Endothelial cell of umbilical vein (primary cell): Measurements from ENCODE around the gene CCDC9B. TPM values are rescaled to one million over a fixed set of nuclear protein-coding genes. Genes with fewer than 3 reads are reported as not detected.

ENCODE experiments used
- BruUV-seq: library from RNA; stranded (reverse); fragments of 400-500 nt; replicated peaks from 2 replicates; lab custom pipeline; 2021; lab: Mats Ljungman, UMichigan
- CTCF ChIA-PET: fragments of 300-600, 350-600 bp; sonication (Branson Sonifier 250); formaldehyde crosslinking; loops from one replicate; lab custom pipeline; 2021; ENCODE audit warnings: antibody characterized with exemption, inconsistent platforms; lab: Charles Lee
- POLR2A ChIA-PET: fragments of 300-600, 350-600 bp; sonication (Branson Sonifier 250); formaldehyde crosslinking; loops from one replicate; lab custom pipeline; 2021; ENCODE audit warnings: antibody characterized with exemption, inconsistent platforms; lab: Charles Lee
- DNase-seq: peaks from one replicate; pipeline ENCODE4 v3.0.0-alpha.2; 2011; ENCODE audit warnings: low read depth, low spot score
- FAIRE-seq: peaks from 2 replicates; lab custom pipeline; 2011; peaks lifted over from hg19 to GRCh38; lab: Jason Lieb, UNC
- H2AFZ ChIP-seq: 2 replicates; pipeline ENCODE4 v1.6.0; 2012; ENCODE audit warnings: low read depth, low read length, control low read depth, inconsistent platforms
- H3K27ac ChIP-seq: 2 replicates; pipeline ENCODE4 v1.5.1; 2011; ENCODE audit warnings: low read depth, mild to moderate bottlenecking, control low read depth, low read length, moderate library complexity; ENCODE audit not compliant: insufficient read depth
- H3K27me3 ChIP-seq, 2 experiments: 2 replicates each; pipeline versions ENCODE4 v1.6.0 to v1.6.1; 2011; ENCODE audit warnings: low read length in 2 of 2, mixed read lengths in 1 of 2; ENCODE audit not compliant: control insufficient read depth in 2 of 2, insufficient read depth in 2 of 2
- H3K36me3 ChIP-seq, 2 experiments: 2 replicates in 1 of 2; 3 replicates in 1 of 2; pipeline ENCODE4 v1.5.1; 2011; ENCODE audit warnings: low read length in 2 of 2, mild to moderate bottlenecking in 1 of 2, moderate library complexity in 1 of 2; ENCODE audit not compliant: control insufficient read depth in 2 of 2, insufficient read depth in 2 of 2; ENCODE audit errors: extremely low read depth in 1 of 2
- H3K4me1 ChIP-seq: 3 replicates; pipeline ENCODE4 v1.5.1; 2011; ENCODE audit warnings: mild to moderate bottlenecking, low read length; ENCODE audit not compliant: control insufficient read depth, insufficient read depth; ENCODE audit errors: extremely low read depth
- H3K4me2 ChIP-seq: 2 replicates; pipeline ENCODE4 v1.6.1; 2011; ENCODE audit warnings: low read length, control low read depth, mixed read lengths; ENCODE audit not compliant: insufficient read depth
- H3K4me3 ChIP-seq, 3 experiments: fragments of 200-600 bp in 1 of 3; sonication (generic), shearing (Covaris generic) in 1 of 3; replicated peaks in 1 of 3; 2 replicates each; pipeline ENCODE4 v1.5.1; 2011 to 2016; ENCODE audit warnings: control low read depth in 3 of 3, low read length in 3 of 3, mild to moderate bottlenecking in 2 of 3, inconsistent platforms in 1 of 3, low read depth in 1 of 3, moderate library complexity in 1 of 3; ENCODE audit not compliant: insufficient read depth in 1 of 3
- H3K79me2 ChIP-seq: 2 replicates; pipeline ENCODE4 v1.6.0; 2012; ENCODE audit warnings: low read length, inconsistent platforms; ENCODE audit not compliant: control insufficient read depth, insufficient read depth
- H3K9ac ChIP-seq: replicated peaks from 2 replicates; pipeline ENCODE3; 2011; ENCODE audit warnings: low read length, control low read depth; ENCODE audit not compliant: insufficient read depth; ENCODE audit errors: extremely low read depth
- H3K9me1 ChIP-seq: replicated peaks from 3 replicates; pipeline ENCODE4 v1.6.0; 2011; ENCODE audit warnings: mild to moderate bottlenecking, low read length; ENCODE audit not compliant: control insufficient read depth, insufficient read depth; ENCODE audit errors: extremely low read depth
- H3K9me3 ChIP-seq: replicated peaks from 2 replicates; pipeline ENCODE4 v1.5.1; 2012; ENCODE audit warnings: low read length, inconsistent platforms; ENCODE audit not compliant: control insufficient read depth, insufficient read depth
- H4K20me1 ChIP-seq: replicated peaks from 2 replicates; pipeline ENCODE3; 2011; ENCODE audit warnings: mild to moderate bottlenecking, low read length; ENCODE audit not compliant: control insufficient read depth, insufficient read depth; ENCODE audit errors: extremely low read depth
- CTCF ChIP-seq, 2 donors: IDR thresholded peaks; 1 replicate in 1 of 2; 2 replicates in 1 of 2; pipeline ENCODE4 v1.5.1; 2011; ENCODE audit warnings: low read length in 2 of 2, mild to moderate bottlenecking in 2 of 2, moderate library complexity in 2 of 2, control low read depth in 1 of 2, inconsistent platforms in 1 of 2, low read depth in 1 of 2; ENCODE audit not compliant: insufficient read depth in 1 of 2; ENCODE audit errors: extremely low read depth in 1 of 2
- EZH2 ChIP-seq: IDR thresholded peaks from 2 replicates; pipeline ENCODE4 v1.6.1; 2012; ENCODE audit warnings: borderline replicate concordance, low read depth, mild to moderate bottlenecking, moderate library complexity, low read length, inconsistent platforms; ENCODE audit not compliant: severe bottlenecking
- FOS ChIP-seq: IDR thresholded peaks from 2 replicates; pipeline ENCODE4 v1.6.1; 2011; ENCODE audit warnings: mild to moderate bottlenecking, low read length, moderate library complexity, borderline replicate concordance; ENCODE audit not compliant: insufficient read depth
- GATA2 ChIP-seq: IDR thresholded peaks from 2 replicates; pipeline ENCODE4 v1.7.0; 2011; ENCODE audit warnings: low read depth, mild to moderate bottlenecking, moderate library complexity, mixed read lengths, low read length; ENCODE audit not compliant: insufficient read length, insufficient read depth
- JUN ChIP-seq: IDR thresholded peaks from 2 replicates; pipeline ENCODE4 v1.6.1; 2011; ENCODE audit warnings: borderline replicate concordance, low read depth; ENCODE audit not compliant: insufficient read length, insufficient read depth
- MAX ChIP-seq: IDR thresholded peaks from 2 replicates; pipeline ENCODE4 v1.6.1; 2011; ENCODE audit not compliant: insufficient read depth, insufficient read length
- MYC ChIP-seq: IDR thresholded peaks from one replicate; pipeline ENCODE4 v1.6.1; 2011; ENCODE audit warnings: mild to moderate bottlenecking, low read depth, low read length
- POLR2A ChIP-seq: IDR thresholded peaks from 2 replicates; pipeline ENCODE4 v1.6.1; 2012; ENCODE audit warnings: low read depth, mild to moderate bottlenecking, control low read depth, low read length
- POLR2AphosphoS5 ChIP-seq: IDR thresholded peaks from 2 replicates; pipeline ENCODE4 v1.6.1; 2012; ENCODE audit warnings: low read depth, mild to moderate bottlenecking, control low read depth, low read length, moderate library complexity; ENCODE audit not compliant: insufficient read depth
- dilution Hi-C: fragments of 300-500 bp; cut with MboI; formaldehyde crosslinking; loops from one replicate; pipeline ENCODE4 v1.15.0; 2019; ENCODE audit warnings: low sequenced_read_pairs; ENCODE audit not compliant: extremely low pct_ligation_motif_present
- intact Hi-C: fragments of 100-400 bp; cut with micrococcal nuclease; formaldehyde crosslinking; loops from one replicate; pipeline ENCODE4 v1.10.0; 2022
- polyA plus RNA-seq, 4 experiments: library from polyadenylated mRNA; depleted of rRNA in 3 of 4; stranded (reverse) in 3 of 4; unstranded in 1 of 4; fragments of >200 nt; gene quantifications; 2 replicates each; pipeline versions ENCODE4 v1.2.1 to v1.2.3, GENCODE V29; 2011 to 2012; ENCODE audit warnings: missing spikeins in 1 of 4
- total RNA-seq: library from RNA; stranded (reverse); gene quantifications from 2 replicates; pipeline ENCODE4 v1.2.3, GENCODE V29; 2021

CCDC9B gene
- total and polyA plus RNA-seq, 2 donors (not counting 3 experiments of a cell fraction or from before 2014, with no cell fraction given), result 7.6 to 46.0 TPM

DNA sequence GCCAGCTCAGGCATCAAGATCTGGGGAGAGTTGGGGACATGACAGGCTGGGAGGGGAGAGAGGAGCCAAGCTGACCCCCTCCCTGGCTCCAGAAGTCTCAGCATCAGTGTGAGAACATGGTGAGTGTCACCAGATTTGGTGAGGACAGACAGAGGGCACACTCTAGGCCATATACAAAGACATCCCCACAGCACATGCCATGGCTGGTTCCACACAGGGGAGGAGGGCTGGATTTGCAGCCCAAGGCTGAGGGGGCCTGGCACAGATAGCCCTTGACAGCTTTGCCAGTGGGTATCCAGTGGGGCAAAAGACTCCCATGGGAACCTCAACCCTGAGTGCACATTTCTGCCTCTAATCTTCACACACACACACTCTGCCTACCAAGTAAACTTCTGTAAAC, 47.7 kb downstream of the CCDC9B start:
- H3K27ac ChIP-seq, result no peak overlapping the region
- H4K20me1 ChIP-seq, result no peaks in the 10 kb centered on the region
- no peak overlapping the region for H3K4me3 ChIP-seq
- H3K79me2 ChIP-seq, result no peaks in the 10 kb centered on the region
- ChIA-PET POLR2A (no interaction called here), CTCF (interaction anchor here (1.0 to 7.5 kb wide), 5 partner anchors 11 to 46 kb away, joined by 3 to 77 read pairs (median 29); partner anchors contain the start of genes CCDC9B and PLCB2)
- TF ChIP-seq POLR2AphosphoS5, result no peak
- no peak for TF ChIP-seq POLR2A
- no peak for TF ChIP-seq MAX
- TF ChIP-seq GATA2, result no peak
- no peak for TF ChIP-seq JUN
- TF ChIP-seq CTCF (IDR thresholded peaks at IDR 0.05; ENCODE audit: extremely low read depth in 1 of 2, insufficient read depth in 1 of 2, low read depth in 1 of 2, low read length in 2 of 2), result no peak
- TF ChIP-seq MYC, result no peak
- no peak for TF ChIP-seq FOS
- TF ChIP-seq EZH2, result no peak
- H3K4me1 ChIP-seq, result no peaks in the 10 kb centered on the region
- H3K4me2 ChIP-seq, result no peak overlapping the region
- dilution Hi-C loops, result no loop called here
- DNase-seq, result no peak
- intact Hi-C loops, result no loop called here
- FAIRE-seq, result no peak
- H3K27me3 ChIP-seq, result peaks cover 0 to 27% of the 10 kb centered on the region in 2 experiments
- no peaks in the 10 kb centered on the region for H3K9me3 ChIP-seq
- no TSS peak for BruUV-seq
- no peak overlapping the region for H3K9ac ChIP-seq
- H3K36me3 ChIP-seq, result no peaks in the 10 kb centered on the region
- H3K9me1 ChIP-seq, result no peaks in the 10 kb centered on the region
- H2AFZ ChIP-seq, result no peak overlapping the region
